HG02938 (cell line): ENCODE data around the gene PDIA6.
A peak's percentile ranks its signal among the peaks of the same experiment; 100 is the strongest.

Source experiments
- ATAC-seq: cut with Tn5 transposase; IDR thresholded peaks from one replicate; pipeline ENCODE4 v1.9.1; 2021; ENCODE audit warnings: mild to moderate bottlenecking, moderate library complexity; ENCODE audit not compliant: unreplicated experiment

Gene PDIA6, protein sequence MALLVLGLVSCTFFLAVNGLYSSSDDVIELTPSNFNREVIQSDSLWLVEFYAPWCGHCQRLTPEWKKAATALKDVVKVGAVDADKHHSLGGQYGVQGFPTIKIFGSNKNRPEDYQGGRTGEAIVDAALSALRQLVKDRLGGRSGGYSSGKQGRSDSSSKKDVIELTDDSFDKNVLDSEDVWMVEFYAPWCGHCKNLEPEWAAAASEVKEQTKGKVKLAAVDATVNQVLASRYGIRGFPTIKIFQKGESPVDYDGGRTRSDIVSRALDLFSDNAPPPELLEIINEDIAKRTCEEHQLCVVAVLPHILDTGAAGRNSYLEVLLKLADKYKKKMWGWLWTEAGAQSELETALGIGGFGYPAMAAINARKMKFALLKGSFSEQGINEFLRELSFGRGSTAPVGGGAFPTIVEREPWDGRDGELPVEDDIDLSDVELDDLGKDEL

GRCh38 chr2:10812362-10813162 lies at the start of gene PDIA6:
PDIA6 (minus strand) TSS chr2:10812785; CDS start chr2:10812696, 89 bp downstream.
- ATAC-seq: peak; percentile 82

DNA sequence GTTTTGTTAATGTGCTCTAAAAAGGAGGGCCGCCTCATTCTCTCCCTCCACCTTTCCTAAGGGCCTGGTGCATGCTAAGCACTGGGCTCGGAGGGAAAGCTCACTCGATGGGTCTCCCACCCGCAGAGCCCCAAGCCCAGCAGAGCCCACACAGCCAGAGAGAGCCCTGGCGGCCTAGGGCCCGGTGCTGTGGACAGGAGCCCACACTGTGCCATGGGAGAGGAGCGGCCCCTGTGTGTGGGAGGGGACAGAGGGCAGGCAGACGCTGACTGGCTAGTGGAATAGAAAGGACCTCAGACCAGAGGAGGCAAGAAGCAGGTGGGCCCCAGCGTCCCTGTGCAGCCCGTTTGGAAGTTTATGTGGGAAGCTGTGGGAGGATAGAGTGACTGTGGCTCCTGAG lies 49.7 kb upstream of the PDIA6 start:
- ATAC-seq: no peak

- no peak for ATAC-seq
These were observed 49.2 kb upstream of the PDIA6 start for GRCh38 chr2:10861765-10862164.

- ATAC-seq: no peak
These were observed 48.3 kb upstream of the PDIA6 start for GRCh38 chr2:10860814-10861325.

GRCh38 chr2:10860081-10860813 lies 47.7 kb upstream of the PDIA6 start:
- ATAC-seq: no peak

GRCh38 chr2:10859278-10859677 lies 46.7 kb upstream of the PDIA6 start:
- ATAC-seq: no peak

DNA sequence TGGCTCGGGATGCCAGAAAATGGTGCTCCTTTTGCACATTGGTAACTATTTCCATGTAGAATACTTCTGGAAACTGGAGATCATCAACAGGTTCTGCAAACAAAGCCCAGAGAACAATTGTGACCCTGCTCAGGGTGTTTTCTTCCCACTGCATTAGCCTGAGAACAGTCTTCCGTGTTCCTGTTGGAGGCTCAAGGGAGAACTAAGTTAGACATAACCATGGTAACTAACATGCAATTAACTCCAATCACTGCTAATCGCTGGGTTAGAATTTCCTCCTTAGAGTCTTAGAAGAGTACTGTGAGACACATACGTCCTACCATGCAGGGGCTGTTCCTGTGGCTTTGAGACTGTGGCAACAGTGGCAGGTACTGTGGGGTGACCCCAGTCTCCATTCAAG lies 36.0 kb upstream of the PDIA6 start:
- ATAC-seq: no peak

GRCh38 chr2:10847008-10847407 lies 34.4 kb upstream of the PDIA6 start:
- ATAC-seq: no peak

GRCh38 chr2:10846110-10846861 lies 33.7 kb upstream of the PDIA6 start:
- ATAC-seq: no peak

DNA sequence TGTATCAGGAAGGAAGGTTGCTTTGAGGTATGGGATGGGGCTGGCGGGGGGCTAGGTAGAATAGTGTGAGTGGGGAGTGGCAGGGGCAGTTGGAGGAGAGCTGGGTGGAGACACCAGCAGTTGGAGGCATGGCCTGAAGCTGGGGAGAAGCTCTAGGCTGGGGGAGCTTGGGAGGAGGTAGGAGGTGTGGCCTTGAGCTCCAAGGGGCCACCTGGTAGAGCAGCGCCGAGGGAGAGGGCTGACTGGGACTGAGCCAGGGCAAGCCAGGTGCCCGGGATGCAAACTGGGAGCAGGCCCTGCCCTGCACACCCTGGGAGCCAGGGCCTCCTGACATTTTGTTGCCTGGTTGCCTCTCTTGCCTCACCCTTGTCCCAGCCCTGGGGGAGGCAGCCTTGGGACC lies 33.1 kb upstream of the PDIA6 start:
- no peak for ATAC-seq

DNA sequence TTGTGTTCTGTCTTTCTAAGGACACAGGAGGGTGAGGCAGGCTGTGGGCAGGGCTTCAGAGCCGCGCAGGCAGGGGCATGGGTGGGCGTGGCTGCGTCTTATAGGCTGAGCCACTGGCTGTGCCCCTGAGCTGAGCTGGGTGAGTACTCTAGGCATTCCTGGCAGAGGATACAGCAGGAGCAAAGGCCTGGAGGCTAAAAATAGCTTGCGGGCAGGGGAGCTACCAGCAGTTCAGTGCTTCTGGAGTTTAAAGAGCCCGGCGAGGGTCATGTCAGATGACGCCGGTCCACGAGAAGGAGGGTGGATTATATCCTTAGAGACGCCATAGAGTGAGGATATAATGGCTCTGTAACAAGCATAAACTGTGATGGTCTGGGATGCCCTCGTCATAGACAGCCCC lies 31.5 kb upstream of the PDIA6 start:
- ATAC-seq: no peak

GRCh38 chr2:10842506-10842905 lies 29.9 kb upstream of the PDIA6 start:
- ATAC-seq: no peak

DNA sequence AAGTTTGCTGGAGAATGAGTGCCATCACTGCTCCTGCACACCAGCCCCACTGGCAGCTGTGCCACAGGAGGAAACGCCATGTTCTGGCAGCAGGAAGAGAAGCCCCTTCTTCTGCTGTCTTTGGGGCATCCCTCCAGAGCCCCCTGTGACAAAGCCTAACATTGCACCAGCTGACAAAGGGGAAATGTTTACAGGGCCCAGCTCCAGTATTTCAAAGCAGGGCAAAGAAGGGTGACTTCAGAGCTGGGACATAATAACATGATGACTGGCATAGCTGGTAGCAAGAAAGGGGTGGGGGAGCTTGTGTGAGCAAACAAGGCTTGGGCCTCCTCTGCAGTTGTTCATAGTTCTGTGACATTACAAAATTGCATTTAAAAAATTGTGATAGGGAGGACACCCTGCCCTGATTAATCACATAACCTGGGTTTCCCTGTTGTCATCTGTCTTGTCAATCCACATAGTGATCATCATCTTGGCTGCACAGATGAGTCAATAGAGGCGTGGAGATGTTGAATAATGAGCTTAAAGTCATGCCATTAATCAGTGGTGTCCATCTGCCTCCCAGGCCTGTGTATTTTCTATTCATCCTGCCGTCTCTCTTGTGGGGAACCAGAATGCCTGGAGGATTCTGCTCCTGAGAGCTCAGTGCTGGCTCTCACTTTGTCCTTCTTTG lies 29.1 kb upstream of the PDIA6 start:
- ATAC-seq: no peak

DNA sequence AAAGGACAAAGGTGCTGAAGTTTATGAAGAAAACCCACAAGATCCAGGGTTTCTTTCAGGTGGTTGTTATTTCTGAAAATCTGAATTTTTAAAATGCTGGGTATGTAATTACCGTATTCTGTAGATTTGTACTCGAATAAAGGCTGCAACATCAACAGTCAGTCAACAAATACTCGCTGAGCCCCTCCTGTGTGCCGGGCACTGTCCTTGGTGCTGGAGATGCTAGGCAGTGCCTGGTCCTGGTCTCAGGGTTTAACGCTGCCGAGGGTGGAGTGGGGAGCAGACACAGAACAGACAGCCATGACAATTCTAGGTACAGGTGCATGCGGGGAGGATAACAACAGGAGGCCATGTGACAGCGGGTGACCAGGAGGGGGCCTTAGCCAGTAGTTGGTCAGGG lies 27.2 kb upstream of the PDIA6 start:
- no peak for ATAC-seq

DNA sequence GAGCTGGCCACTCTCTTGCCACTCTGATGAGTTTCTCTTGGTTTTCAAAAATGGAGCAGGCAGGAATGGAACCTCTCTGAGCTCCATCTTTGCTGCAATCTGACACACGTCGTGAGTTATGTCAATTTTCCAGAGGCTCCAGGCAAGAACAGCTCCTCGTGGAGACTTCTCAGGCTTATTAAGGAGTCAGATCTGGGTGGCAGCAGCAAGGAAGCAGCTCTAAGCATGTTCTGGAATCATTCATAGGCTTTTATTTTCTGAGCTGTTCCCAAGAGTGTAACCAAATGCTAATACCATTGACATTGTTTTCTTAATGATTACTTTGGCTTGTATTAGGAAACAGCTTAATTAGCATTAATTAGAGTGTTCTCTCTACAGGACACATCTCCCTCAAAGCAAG lies 26.1 kb upstream of the PDIA6 start:
- ATAC-seq: no peak

DNA sequence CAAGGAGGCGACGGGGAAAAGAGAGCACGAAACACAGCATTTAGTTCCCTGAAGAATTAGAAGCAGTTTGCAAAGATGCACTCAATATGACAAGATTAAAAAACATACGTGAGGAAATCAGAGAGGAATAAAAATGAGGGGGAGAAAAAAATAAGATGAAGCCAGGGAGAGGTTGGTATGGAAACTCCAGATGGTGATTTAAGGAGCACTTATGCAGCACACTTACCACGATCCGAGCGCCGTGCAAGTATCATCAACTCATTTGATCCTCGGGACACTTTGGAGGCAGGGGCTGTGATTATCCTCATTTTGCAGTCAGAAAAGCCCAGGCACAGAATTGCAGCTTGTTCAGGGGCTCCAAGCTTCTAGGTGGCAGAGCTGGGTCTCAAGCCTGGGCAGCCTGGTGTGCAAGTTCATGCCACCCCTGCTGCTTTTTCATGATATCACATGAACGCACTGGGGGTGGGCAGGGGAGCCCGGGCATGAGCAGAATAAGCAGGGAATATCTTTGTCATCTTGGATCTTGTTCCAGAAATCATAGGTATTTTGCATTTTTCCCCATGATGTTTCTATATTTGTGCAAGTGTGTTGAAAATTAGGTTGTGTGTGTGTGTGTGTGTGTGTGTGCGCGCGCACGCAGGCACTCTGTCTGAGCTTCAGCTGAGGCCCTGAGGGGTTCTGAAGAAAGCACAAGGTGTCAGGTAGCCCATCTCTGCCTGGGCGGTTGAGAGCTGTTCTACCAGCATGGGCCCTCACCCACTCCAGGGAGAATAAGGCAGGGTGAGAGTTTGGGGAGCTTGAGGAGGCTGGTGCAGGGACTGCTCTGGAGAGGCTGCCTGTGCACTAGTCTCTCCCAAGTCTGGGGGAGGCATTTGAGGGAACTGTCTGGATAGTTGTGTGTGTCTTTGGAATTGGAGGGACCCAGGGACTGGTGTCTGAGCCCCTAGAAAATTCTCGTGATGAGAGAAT lies 25.0 kb upstream of the PDIA6 start:
- no peak for ATAC-seq

- peak; percentile 45 for ATAC-seq
These were observed 22.7 kb upstream of the PDIA6 start for GRCh38 chr2:10835052-10835970.
